Keratinocyte (primary cell): ENCODE data around the gene NSA2. TPM values are rescaled to one million over a fixed set of nuclear protein-coding genes. Genes with fewer than 3 reads are reported as not detected.

ENCODE experiments used
- DNase-seq: peaks from one replicate; pipeline ENCODE4 v3.0.0-alpha.2; 2011; ENCODE audit warnings: low read depth, missing footprints, low spot score
- FAIRE-seq: peaks from 2 replicates; lab custom pipeline; 2011; peaks lifted over from hg19 to GRCh38; lab: Jason Lieb, UNC
- H2AFZ ChIP-seq: 2 replicates; pipeline ENCODE4 v1.6.0; 2012; ENCODE audit warnings: low read length, control low read depth, inconsistent platforms; ENCODE audit not compliant: control insufficient read depth
- H3K27ac ChIP-seq: 2 replicates; pipeline ENCODE4 v1.5.1; 2011; ENCODE audit warnings: low read length; ENCODE audit not compliant: control insufficient read depth, insufficient read depth
- H3K27me3 ChIP-seq: 3 replicates; pipeline ENCODE4 v1.6.0; 2011; ENCODE audit warnings: low read length; ENCODE audit not compliant: control insufficient read depth, insufficient read depth; ENCODE audit errors: extremely low read depth
- H3K36me3 ChIP-seq, 2 experiments: 2 replicates in 1 of 2; 3 replicates in 1 of 2; pipeline ENCODE4 v1.5.1; 2011; ENCODE audit warnings: low read length in 2 of 2, mild to moderate bottlenecking in 1 of 2; ENCODE audit not compliant: control insufficient read depth in 2 of 2, insufficient read depth in 2 of 2; ENCODE audit errors: extremely low read depth in 1 of 2
- H3K4me1 ChIP-seq: 3 replicates; pipeline ENCODE4 v1.5.1; 2011; ENCODE audit warnings: low read length; ENCODE audit not compliant: control insufficient read depth, insufficient read depth; ENCODE audit errors: extremely low read depth
- H3K4me2 ChIP-seq: 3 replicates; pipeline ENCODE4 v1.6.0; 2011; ENCODE audit warnings: low read depth, low read length; ENCODE audit not compliant: control insufficient read depth, insufficient read depth; ENCODE audit errors: extremely low read depth
- H3K4me3 ChIP-seq, 3 experiments: fragments of 200-600 bp in 1 of 3; sonication (generic) in 1 of 3; 2 replicates in 2 of 3; 3 replicates in 1 of 3; pipeline ENCODE4 v1.5.1; 2011 to 2016; ENCODE audit warnings: low read length in 3 of 3, mild to moderate bottlenecking in 3 of 3, control low read depth in 2 of 3, inconsistent platforms in 1 of 3, low read depth in 1 of 3, mixed read lengths in 1 of 3, mixed run types in 1 of 3, moderate library complexity in 1 of 3; ENCODE audit not compliant: control insufficient read depth in 2 of 3, insufficient read depth in 2 of 3; ENCODE audit errors: extremely low read depth in 1 of 3
- H3K79me2 ChIP-seq: 2 replicates; pipeline ENCODE4 v1.6.0; 2012; ENCODE audit warnings: low read length; ENCODE audit not compliant: control insufficient read depth, insufficient read depth
- H3K9ac ChIP-seq: 3 replicates; pipeline ENCODE4 v1.6.0; 2011; ENCODE audit warnings: low read length; ENCODE audit not compliant: control insufficient read depth, insufficient read depth; ENCODE audit errors: extremely low read depth
- H3K9me1 ChIP-seq: 3 replicates; pipeline ENCODE4 v1.6.0; 2011; ENCODE audit warnings: low read length; ENCODE audit not compliant: control insufficient read depth, insufficient read depth; ENCODE audit errors: extremely low read depth
- H3K9me3 ChIP-seq: 2 replicates; pipeline ENCODE4 v1.5.1; 2012; ENCODE audit warnings: low read depth, low read length; ENCODE audit not compliant: control insufficient read depth
- H4K20me1 ChIP-seq: 3 replicates; pipeline ENCODE4 v1.6.0; 2011; ENCODE audit warnings: low read length; ENCODE audit not compliant: control insufficient read depth, insufficient read depth; ENCODE audit errors: extremely low read depth
- CTCF ChIP-seq, 3 experiments: IDR thresholded peaks in 1 of 3; conservative IDR thresholded peaks in 1 of 3; optimal IDR thresholded peaks in 1 of 3; 2 replicates in 2 of 3; 3 replicates in 1 of 3; pipeline versions ENCODE3 to v1.5.1; 2011; ENCODE audit warnings: low read length in 3 of 3, mild to moderate bottlenecking in 3 of 3, moderate library complexity in 2 of 3, control low read depth in 1 of 3, inconsistent platforms in 1 of 3; ENCODE audit not compliant: insufficient read depth in 2 of 3; ENCODE audit errors: extremely low read depth in 1 of 3
- EZH2 ChIP-seq: IDR thresholded peaks from one replicate; pipeline ENCODE4 v1.6.1; 2012; ENCODE audit warnings: inconsistent platforms, mild to moderate bottlenecking, low read length, moderate library complexity
- dilution Hi-C: fragments of 300-500 bp; cut with MboI; formaldehyde crosslinking; loops from one replicate; pipeline ENCODE4 v1.7.0; 2020; ENCODE audit warnings: low sequenced_read_pairs; ENCODE audit not compliant: extremely low pct_ligation_motif_present
- polyA plus RNA-seq, 5 experiments: library from polyadenylated mRNA; depleted of rRNA in 3 of 5; stranded (reverse) in 3 of 5; stranded (forward) in 1 of 5; unstranded in 1 of 5; fragments of >200 nt; gene quantifications; 1 replicate in 1 of 5; 2 replicates in 3 of 5; 3 replicates in 1 of 5; pipeline versions ENCODE4 v1.2.1 to v1.2.3, GENCODE V29; 2011 to 2012; ENCODE audit warnings: missing spikeins in 2 of 5, low read depth in 1 of 5, low replicate concordance in 1 of 5

Gene NSA2
- polyA plus RNA-seq, 1 donor (not counting 4 experiments of a cell fraction or from before 2014, with no cell fraction given) = 107 TPM

- no peaks in the 10 kb centered on the region for H3K9me1 ChIP-seq
- dilution Hi-C loops = no loop called here
- no peak overlapping the region for H3K4me2 ChIP-seq
- DNase-seq (no peak), FAIRE-seq (peak; percentile 26)
- no peak overlapping the region for H2AFZ ChIP-seq
- TF ChIP-seq CTCF (optimal IDR thresholded peaks at IDR 0.05 in 1 of 3, IDR thresholded peaks at IDR 0.05 in 1 of 3, conservative IDR thresholded peaks at IDR 0.05 in 1 of 3; ENCODE audit: extremely low read depth in 1 of 3, insufficient read depth in 2 of 3, low read length in 3 of 3) (no peak), EZH2 (no peak)
- H3K9ac ChIP-seq = no peak overlapping the region
- H3K4me3 ChIP-seq = no peak overlapping the region
- H3K27me3 ChIP-seq = no peaks in the 10 kb centered on the region
- no peaks in the 10 kb centered on the region for H3K9me3 ChIP-seq
- H3K36me3 ChIP-seq = peaks cover 8 to 11% of the 10 kb centered on the region in 2 experiments
- no peaks in the 10 kb centered on the region for H4K20me1 ChIP-seq
- no peak overlapping the region for H3K27ac ChIP-seq
- H3K79me2 ChIP-seq = no peaks in the 10 kb centered on the region
- peaks cover 10% of the 10 kb centered on the region for H3K4me1 ChIP-seq
Measured at GRCh38 chr5:74801941-74802340, 34.9 kb downstream of the NSA2 start.

GRCh38 chr5:74810915-74811314 is 43.9 kb downstream of the NSA2 start:
- peaks cover 2% of the 10 kb centered on the region for H3K79me2 ChIP-seq
- FAIRE-seq = peak; percentile 88
- H3K27me3 ChIP-seq = no peaks in the 10 kb centered on the region
- H3K27ac ChIP-seq = peak overlapping the region; percentile 47
- H3K4me1 ChIP-seq = peaks cover 11% of the 10 kb centered on the region
- no peaks in the 10 kb centered on the region for H3K9me1 ChIP-seq
- peak overlapping the region; percentile 24 for H3K9ac ChIP-seq
- dilution Hi-C loops = no loop called here
- peak; percentile 74 for DNase-seq
- H2AFZ ChIP-seq = no peak overlapping the region
- H3K4me3 ChIP-seq = no peak overlapping the region
- no peaks in the 10 kb centered on the region for H4K20me1 ChIP-seq
- peak overlapping the region; percentile 49 for H3K4me2 ChIP-seq
- no peaks in the 10 kb centered on the region for H3K9me3 ChIP-seq
- no peak for TF ChIP-seq CTCF (optimal IDR thresholded peaks at IDR 0.05 in 1 of 3, IDR thresholded peaks at IDR 0.05 in 1 of 3, conservative IDR thresholded peaks at IDR 0.05 in 1 of 3; ENCODE audit: extremely low read depth in 1 of 3, insufficient read depth in 2 of 3, low read length in 3 of 3)
- no peak for TF ChIP-seq EZH2
- H3K36me3 ChIP-seq = no peaks in the 10 kb centered on the region
